H9 (cell line): Measurements from ENCODE around the gene IL36RN. TPM values are rescaled to one million over a fixed set of nuclear protein-coding genes. Genes with fewer than 3 reads are reported as not detected.

Source experiments
- DNase-seq: peaks from one replicate; pipeline ENCODE4 v3.0.0-alpha.2; 2017
- H2AFZ ChIP-seq: one replicate; pipeline ENCODE4 v1.6.1; 2013; ENCODE audit warnings: mild to moderate bottlenecking, low read length, control low read depth, moderate library complexity
- H2AK5ac ChIP-seq: 2 replicates; pipeline ENCODE4 v1.6.1; 2013; ENCODE audit warnings: low read length, control low read depth, mixed read lengths; ENCODE audit not compliant: insufficient read length
- H2BK120ac ChIP-seq: one replicate; pipeline ENCODE4 v1.6.1; 2013; ENCODE audit warnings: low read depth, mild to moderate bottlenecking, low read length, control low read depth, inconsistent platforms; ENCODE audit not compliant: poor library complexity, severe bottlenecking
- H2BK12ac ChIP-seq: 2 replicates; pipeline ENCODE4 v1.6.1; 2013; ENCODE audit warnings: low read length, control low read depth, mixed read lengths, low read depth; ENCODE audit not compliant: insufficient read length
- H2BK15ac ChIP-seq: 2 replicates; pipeline ENCODE4 v1.6.1; 2013; ENCODE audit warnings: low read depth, low read length, control low read depth
- H2BK20ac ChIP-seq: one replicate; pipeline ENCODE4 v1.6.1; 2013; ENCODE audit warnings: low read depth, mild to moderate bottlenecking, low read length, control low read depth, inconsistent platforms; ENCODE audit not compliant: poor library complexity, severe bottlenecking
- H2BK5ac ChIP-seq: 2 replicates; pipeline ENCODE4 v1.6.1; 2013; ENCODE audit warnings: low read length, control low read depth, mixed read lengths; ENCODE audit not compliant: insufficient read length
- H3K14ac ChIP-seq: 2 replicates; pipeline ENCODE4 v1.6.1; 2013; ENCODE audit warnings: low read length, control low read depth; ENCODE audit not compliant: insufficient read depth
- H3K18ac ChIP-seq: 2 replicates; pipeline ENCODE4 v1.6.1; 2013; ENCODE audit warnings: low read depth, mild to moderate bottlenecking, mixed read lengths, low read length, control low read depth; ENCODE audit not compliant: insufficient read length
- H3K23ac ChIP-seq: 2 replicates; pipeline ENCODE4 v1.6.1; 2013; ENCODE audit warnings: low read length, control low read depth, mixed read lengths, low read depth; ENCODE audit not compliant: insufficient read length
- H3K23me2 ChIP-seq: 2 replicates; pipeline ENCODE4 v1.6.1; 2013; ENCODE audit warnings: low read depth, mild to moderate bottlenecking, mixed read lengths, low read length, control low read depth; ENCODE audit not compliant: insufficient read length, poor library complexity, severe bottlenecking
- H3K27ac ChIP-seq: 2 replicates; pipeline ENCODE4 v1.5.1; 2013; ENCODE audit warnings: low read length, control low read depth, mixed read lengths, low read depth; ENCODE audit not compliant: insufficient read length
- H3K27me3 ChIP-seq: 2 replicates; pipeline ENCODE4 v1.6.1; 2013; ENCODE audit warnings: low read length, control low read depth, inconsistent platforms; ENCODE audit not compliant: insufficient read depth
- H3K4ac ChIP-seq: 2 replicates; pipeline ENCODE4 v1.6.1; 2013; ENCODE audit warnings: low read depth, mild to moderate bottlenecking, control low read depth, inconsistent platforms, low read length, moderate library complexity
- H3K4me1 ChIP-seq: 2 replicates; pipeline ENCODE4 v1.6.1; 2013; ENCODE audit warnings: low read length, control low read depth, inconsistent platforms; ENCODE audit not compliant: insufficient read depth
- H3K4me2 ChIP-seq: 2 replicates; pipeline ENCODE4 v1.6.1; 2013; ENCODE audit warnings: low read length, control low read depth, mixed read lengths; ENCODE audit not compliant: insufficient read length, insufficient read depth
- H3K56ac ChIP-seq: 2 replicates; pipeline ENCODE4 v1.6.1; 2013; ENCODE audit warnings: low read depth, mild to moderate bottlenecking, mixed read lengths, low read length, control low read depth; ENCODE audit not compliant: insufficient read length
- H3K79me1 ChIP-seq: 2 replicates; pipeline ENCODE4 v1.6.1; 2013; ENCODE audit warnings: low read depth, mild to moderate bottlenecking, moderate library complexity, low read length, control low read depth, inconsistent platforms; ENCODE audit not compliant: insufficient read depth, poor library complexity, severe bottlenecking
- H3K79me2 ChIP-seq: 2 replicates; pipeline ENCODE4 v1.6.1; 2013; ENCODE audit warnings: low read length, control low read depth, inconsistent platforms; ENCODE audit not compliant: insufficient read depth
- H3K9ac ChIP-seq: 2 replicates; pipeline ENCODE4 v1.6.1; 2013; ENCODE audit warnings: low read length, control low read depth, mixed read lengths; ENCODE audit not compliant: insufficient read length; ENCODE audit errors: extremely low read depth
- H3K9me3 ChIP-seq: one replicate; pipeline ENCODE4 v1.6.1; 2013; ENCODE audit warnings: low read depth, low read length, inconsistent platforms; ENCODE audit not compliant: control insufficient read depth
- H3T11ph ChIP-seq: one replicate; pipeline ENCODE4 v1.6.1; 2013; ENCODE audit warnings: mild to moderate bottlenecking, low read length, control low read depth, inconsistent platforms
- H4K20me1 ChIP-seq: one replicate; pipeline ENCODE4 v1.6.1; 2013; ENCODE audit not compliant: control insufficient read depth, insufficient read length, insufficient read depth
- H4K5ac ChIP-seq: 2 replicates; pipeline ENCODE4 v1.6.1; 2013; ENCODE audit warnings: low read depth, mild to moderate bottlenecking, mixed read lengths, low read length, control low read depth; ENCODE audit not compliant: insufficient read length
- H4K8ac ChIP-seq: replicated peaks from 2 replicates; pipeline ENCODE4 v1.6.1; 2013; ENCODE audit warnings: low read length, control low read depth, mixed read lengths, low read depth; ENCODE audit not compliant: insufficient read length
- H4K91ac ChIP-seq: 2 replicates; pipeline ENCODE4 v1.6.1; 2013; ENCODE audit warnings: low read depth, mild to moderate bottlenecking, moderate library complexity, mixed read lengths, low read length, control low read depth; ENCODE audit not compliant: insufficient read length
- H3K27ac Mint-ChIP-seq, 3 experiments: 2 replicates in 2 of 3; 3 replicates in 1 of 3; pipeline ENCODE4 v1.8.0; 2020 to 2021; ENCODE audit warnings: mixed read lengths in 3 of 3, mild to moderate bottlenecking in 1 of 3, moderate library complexity in 1 of 3
- H3K27me3 Mint-ChIP-seq: 2 replicates; pipeline ENCODE4 v1.8.0; 2021; ENCODE audit warnings: low read depth, mild to moderate bottlenecking, moderate library complexity, mixed read lengths
- H3K36me3 Mint-ChIP-seq, 3 experiments: 2 replicates in 2 of 3; 3 replicates in 1 of 3; pipeline ENCODE4 v1.8.0; 2020 to 2021; ENCODE audit warnings: low read depth in 3 of 3, mixed read lengths in 3 of 3; ENCODE audit not compliant: insufficient read depth in 1 of 3
- H3K4me1 Mint-ChIP-seq, 2 experiments: 2 replicates each; pipeline ENCODE4 v1.8.0; 2020; ENCODE audit warnings: mixed read lengths in 2 of 2
- H3K4me3 Mint-ChIP-seq, 2 experiments: 2 replicates in 1 of 2; 3 replicates in 1 of 2; pipeline ENCODE4 v1.8.0; 2020 to 2021; ENCODE audit warnings: mild to moderate bottlenecking in 2 of 2, mixed read lengths in 2 of 2, moderate library complexity in 1 of 2
- H3K9me3 Mint-ChIP-seq, 2 experiments: 2 replicates in 1 of 2; 3 replicates in 1 of 2; pipeline ENCODE4 v1.8.0; 2020; ENCODE audit warnings: mild to moderate bottlenecking in 2 of 2, mixed read lengths in 2 of 2, moderate library complexity in 1 of 2
- WGBS: extraction: QIAGEN DNeasy Blood & Tissue Kit; methylation state at CpG from one replicate; pipeline ENCODE4 v1.1.7; 2013; ENCODE audit warnings: missing lambda C conversion rate, low lambda C conversion rate, mixed read lengths; ENCODE audit not compliant: insufficient read length; ENCODE audit errors: extremely low coverage; 5-methylcytosine and 5-hydroxymethylcytosine counted together
- total RNA-seq: library from RNA; stranded (reverse); gene quantifications from 2 replicates; pipeline ENCODE4 v1.2.1, GENCODE V29; 2021
- TF ChIP-seq, protein P1 (sequence below): fragments of 200-600 bp; sonication (generic); conservative IDR thresholded peaks from 3 replicates; pipeline ENCODE4 v1.8.0; 2021; ENCODE audit warnings: antibody characterized with exemption, mild to moderate bottlenecking

The IL36RN gene
- total RNA-seq, 1 experiment from 2014 or later: not detected

DNA sequence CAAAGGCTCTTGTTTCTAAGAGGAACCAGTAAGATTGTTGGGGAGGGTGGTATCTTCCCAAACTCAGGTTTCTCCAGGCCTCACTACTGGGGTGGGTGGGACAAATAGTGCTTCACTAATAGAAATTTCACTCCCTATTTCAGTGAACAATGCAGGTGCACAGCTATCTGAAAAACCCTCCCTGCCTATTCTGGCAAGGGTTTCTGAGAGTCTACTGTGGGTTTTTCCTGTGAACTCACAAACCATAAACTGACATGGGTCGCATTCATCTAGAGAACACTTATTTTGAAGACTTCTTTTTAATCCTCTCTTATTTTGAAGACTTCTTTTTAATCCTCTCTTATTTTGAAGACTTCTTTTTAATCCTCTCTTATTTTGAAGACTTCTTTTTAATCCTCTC is 49.4 kb upstream of the IL36RN start:
- no peak overlapping the region for H3K23ac ChIP-seq
- H3K9ac ChIP-seq: no peak overlapping the region
- H3K27me3 ChIP-seq: no peaks in the 10 kb centered on the region
- H3T11ph ChIP-seq: no peak overlapping the region
- no peak overlapping the region for H2AFZ ChIP-seq
- no peak overlapping the region for H3K14ac ChIP-seq
- H3K9me3 Mint-ChIP-seq: peaks cover 4 to 58% of the 10 kb centered on the region in 2 experiments
- no peak overlapping the region for H3K18ac ChIP-seq
- no peak overlapping the region for H2BK5ac ChIP-seq
- no peak overlapping the region for H2BK20ac ChIP-seq
- no peaks in the 10 kb centered on the region for H3K23me2 ChIP-seq
- no peaks in the 10 kb centered on the region for H3K36me3 Mint-ChIP-seq
- no peak overlapping the region for H3K4me3 Mint-ChIP-seq
- no peak overlapping the region for H2BK15ac ChIP-seq
- H3K9me3 ChIP-seq: no peaks in the 10 kb centered on the region
- H3K4me1 Mint-ChIP-seq: no peaks in the 10 kb centered on the region
- no peak overlapping the region for H4K91ac ChIP-seq
- H3K4ac ChIP-seq: no peak overlapping the region
- H3K56ac ChIP-seq: no peak overlapping the region
- no peaks in the 10 kb centered on the region for H4K20me1 ChIP-seq
- TF ChIP-seq, protein P1, sequence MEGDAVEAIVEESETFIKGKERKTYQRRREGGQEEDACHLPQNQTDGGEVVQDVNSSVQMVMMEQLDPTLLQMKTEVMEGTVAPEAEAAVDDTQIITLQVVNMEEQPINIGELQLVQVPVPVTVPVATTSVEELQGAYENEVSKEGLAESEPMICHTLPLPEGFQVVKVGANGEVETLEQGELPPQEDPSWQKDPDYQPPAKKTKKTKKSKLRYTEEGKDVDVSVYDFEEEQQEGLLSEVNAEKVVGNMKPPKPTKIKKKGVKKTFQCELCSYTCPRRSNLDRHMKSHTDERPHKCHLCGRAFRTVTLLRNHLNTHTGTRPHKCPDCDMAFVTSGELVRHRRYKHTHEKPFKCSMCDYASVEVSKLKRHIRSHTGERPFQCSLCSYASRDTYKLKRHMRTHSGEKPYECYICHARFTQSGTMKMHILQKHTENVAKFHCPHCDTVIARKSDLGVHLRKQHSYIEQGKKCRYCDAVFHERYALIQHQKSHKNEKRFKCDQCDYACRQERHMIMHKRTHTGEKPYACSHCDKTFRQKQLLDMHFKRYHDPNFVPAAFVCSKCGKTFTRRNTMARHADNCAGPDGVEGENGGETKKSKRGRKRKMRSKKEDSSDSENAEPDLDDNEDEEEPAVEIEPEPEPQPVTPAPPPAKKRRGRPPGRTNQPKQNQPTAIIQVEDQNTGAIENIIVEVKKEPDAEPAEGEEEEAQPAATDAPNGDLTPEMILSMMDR: no peak
- H4K5ac ChIP-seq: no peak overlapping the region
- no peak overlapping the region for H2BK120ac ChIP-seq
- no peaks in the 10 kb centered on the region for H3K79me1 ChIP-seq
- no peak overlapping the region for H4K8ac ChIP-seq
- no peaks in the 10 kb centered on the region for H3K4me1 ChIP-seq
- peaks cover 20% of the 10 kb centered on the region for H3K27me3 Mint-ChIP-seq
- H3K79me2 ChIP-seq: no peaks in the 10 kb centered on the region
- H2AK5ac ChIP-seq: no peak overlapping the region
- no peak overlapping the region for H3K27ac Mint-ChIP-seq
- no peak overlapping the region for H3K27ac ChIP-seq
- no peak overlapping the region for H2BK12ac ChIP-seq
- no CpG with 5 or more reads among the region's 1 CpG for WGBS
- DNase-seq: no peak
- H3K4me2 ChIP-seq: no peak overlapping the region
